Stimulated activated CD4-positive, alpha-beta T cell treated with anti-CD3 and anti-CD28 coated beads, Interleukin-15, amount 100 ng/mL, for 24 hours (primary cell): ENCODE data around the gene DAG1.

Source experiments
- DNase-seq: peaks from one replicate; pipeline ENCODE4 v3.0.0-alpha.2; 2020

DAG1 gene

GRCh38 chr3:49469936-49470713 is at the start of gene DAG1:
DAG1 (plus strand) TSS chr3:49470267; CDS start chr3:49510535, 40,268 bp downstream.
- peak; percentile 97 for DNase-seq

GRCh38 chr3:49421890-49422378 is 48.1 kb upstream of the DAG1 start:
- DNase-seq, result no peak

- DNase-seq, result no peak
Observed at GRCh38 chr3:49422379-49423248, 47.5 kb upstream of the DAG1 start, which contains the start of gene AMT. AMT (minus strand) TSS chr3:49422473; CDS start chr3:49422450, 23 bp downstream.

GRCh38 chr3:49424816-49425215 is 45.3 kb upstream of the DAG1 start:
- no peak for DNase-seq

- no peak for DNase-seq
Observed at GRCh38 chr3:49427586-49427985, 42.5 kb upstream of the DAG1 start.

GRCh38 chr3:49428752-49429080 is 41.4 kb upstream of the DAG1 start:
- DNase-seq, result no peak

- DNase-seq, result no peak
Observed at GRCh38 chr3:49434731-49435130, 35.3 kb upstream of the DAG1 start.

- DNase-seq, result no peak
Observed at GRCh38 chr3:49445391-49445790, 24.7 kb upstream of the DAG1 start.

GRCh38 chr3:49453621-49454020 is 16.4 kb upstream of the DAG1 start:
- no peak for DNase-seq

GRCh38 chr3:49454458-49454857 is 15.6 kb upstream of the DAG1 start:
- no peak for DNase-seq

GRCh38 chr3:49454898-49455681 is 15.0 kb upstream of the DAG1 start:
- no peak for DNase-seq

GRCh38 chr3:49456466-49456865 is 13.6 kb upstream of the DAG1 start:
- no peak for DNase-seq

- no peak for DNase-seq
Observed at GRCh38 chr3:49460188-49460890, 9.7 kb upstream of the DAG1 start.

- DNase-seq, result no peak
Observed at GRCh38 chr3:49460956-49461355, 9.1 kb upstream of the DAG1 start.

GRCh38 chr3:49461443-49462171 is 8.5 kb upstream of the DAG1 start:
- no peak for DNase-seq

GRCh38 chr3:49462222-49462621 is 7.8 kb upstream of the DAG1 start:
- DNase-seq, result no peak

- DNase-seq, result no peak
Observed at GRCh38 chr3:49465270-49466034, 4.6 kb upstream of the DAG1 start.

GRCh38 chr3:49466085-49466484 is 4.0 kb upstream of the DAG1 start:
- DNase-seq, result no peak

- no peak for DNase-seq
Observed at GRCh38 chr3:49469037-49469935, 781 bp upstream of the DAG1 start.
